GM19351 (cell line): ENCODE data around the gene YKT6.

Experiments
- ATAC-seq: cut with Tn5 transposase; IDR thresholded peaks from one replicate; pipeline ENCODE4 v1.9.1; 2021; ENCODE audit warnings: mild to moderate bottlenecking, moderate library complexity; ENCODE audit not compliant: unreplicated experiment

The YKT6 gene

DNA sequence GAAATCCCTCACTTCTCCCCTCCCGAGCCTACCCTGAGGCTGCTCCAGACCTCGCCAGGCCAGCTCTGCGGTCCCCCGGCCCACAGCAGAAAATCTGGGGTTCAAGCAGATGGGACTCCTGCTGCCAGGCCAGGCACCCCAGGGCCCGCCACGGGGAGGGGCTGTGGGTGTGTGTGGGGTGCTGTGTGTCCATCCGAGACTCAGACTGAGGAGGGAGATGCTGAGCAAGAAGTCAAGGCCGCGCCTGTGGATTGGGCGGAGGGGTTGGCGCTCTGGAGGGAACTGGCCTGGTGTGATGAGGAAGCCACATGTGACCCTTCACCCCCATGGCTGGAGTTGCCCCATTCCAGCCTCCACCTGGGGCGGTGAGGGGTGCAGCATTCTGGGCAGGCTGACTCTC lies 51.1 kb downstream of the YKT6 start:
- ATAC-seq = no peak

DNA sequence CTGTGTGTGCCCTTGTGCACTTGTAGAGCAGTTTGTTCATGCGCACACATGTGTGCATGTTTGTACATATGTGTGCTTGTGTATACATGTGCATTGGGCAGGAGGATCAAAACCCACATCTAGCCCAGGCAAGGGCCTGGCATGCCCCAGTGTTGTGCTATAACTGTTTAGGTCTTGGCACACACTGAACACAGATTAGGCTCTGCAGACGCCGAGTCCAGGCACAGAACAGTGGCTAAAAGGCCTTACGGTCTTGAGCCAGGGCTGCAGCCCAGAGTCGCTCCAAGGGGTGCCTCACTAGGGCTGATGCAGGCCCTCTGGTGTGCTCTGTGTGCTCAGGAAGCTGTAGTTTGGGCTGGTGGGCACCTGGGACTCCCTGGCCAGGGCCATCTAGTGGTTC lies 55.7 kb downstream of the YKT6 start:
- ATAC-seq = no peak

DNA sequence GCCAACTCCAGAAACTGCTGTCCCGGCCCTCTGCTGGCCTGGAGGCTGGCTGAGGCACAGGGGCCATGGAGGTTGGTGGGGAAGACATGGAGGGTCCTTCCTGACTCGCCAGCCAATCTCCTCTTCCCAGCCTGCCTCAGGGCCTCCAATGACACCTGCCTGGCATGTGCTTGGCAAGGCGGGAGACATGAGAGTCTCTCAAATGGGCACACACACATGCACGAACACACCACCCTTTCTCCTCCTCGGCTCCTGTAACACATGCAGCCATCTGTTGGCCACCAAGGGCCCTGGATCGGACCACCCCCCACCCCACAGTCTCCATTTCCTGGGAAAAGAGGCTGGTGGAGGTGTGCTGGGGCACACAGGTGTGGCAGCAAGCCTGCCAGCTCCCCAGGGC lies 56.4 kb downstream of the YKT6 start:
- ATAC-seq = no peak

DNA sequence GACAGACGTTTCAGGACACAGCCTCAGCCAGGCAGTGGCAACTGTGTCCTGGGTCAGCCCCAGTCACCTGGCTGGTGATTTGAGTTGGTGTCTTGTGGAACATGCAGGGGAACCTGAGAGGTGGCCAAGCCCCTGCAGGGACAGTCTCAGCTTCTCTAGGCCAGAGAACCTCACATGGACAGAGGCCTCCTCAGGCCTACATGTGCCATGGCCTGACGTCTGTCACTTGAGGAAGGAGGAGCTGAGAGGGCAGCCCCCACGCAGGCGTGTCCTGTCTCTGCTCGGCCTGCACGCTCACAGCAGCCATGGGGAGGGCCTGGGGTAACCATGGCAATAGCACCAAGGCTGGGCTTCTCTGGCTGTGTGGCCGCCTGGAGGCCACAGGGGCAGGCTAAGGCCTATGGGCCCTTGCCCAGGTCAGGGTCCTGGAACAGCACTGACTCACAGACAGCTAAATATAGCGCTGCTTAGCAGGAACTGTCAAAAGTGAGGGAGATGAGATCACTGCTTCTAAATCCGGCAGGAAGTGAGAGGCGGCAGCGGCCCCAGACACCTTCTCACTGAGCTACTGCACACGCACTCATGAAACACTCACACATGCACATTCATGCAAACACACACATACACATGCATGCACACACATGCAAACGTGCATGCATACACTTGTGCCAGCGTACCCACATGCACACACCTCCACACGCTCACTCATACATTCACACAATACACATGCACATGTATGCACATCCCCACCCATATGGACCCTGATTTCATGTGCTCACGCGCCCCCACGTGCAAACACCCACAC lies 57.0 kb downstream of the YKT6 start:
- ATAC-seq = peak; percentile 92

DNA sequence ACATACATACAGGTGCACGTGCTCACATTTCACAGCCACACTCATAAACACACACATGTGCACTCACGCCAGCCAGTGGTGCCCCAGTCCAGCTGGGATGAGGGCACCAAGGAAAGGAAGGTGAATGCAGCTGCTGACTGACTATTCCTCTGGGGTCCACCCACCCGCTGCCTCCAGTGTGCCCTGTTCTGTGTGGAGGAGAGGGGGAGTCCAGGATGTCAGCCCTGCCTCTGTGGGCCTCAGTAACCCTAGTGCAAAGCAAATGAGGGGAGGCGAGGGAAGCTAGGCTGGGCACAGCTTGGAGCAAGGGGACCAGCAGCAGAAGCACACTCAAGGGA lies 57.6 kb downstream of the YKT6 start:
- ATAC-seq = no peak

DNA sequence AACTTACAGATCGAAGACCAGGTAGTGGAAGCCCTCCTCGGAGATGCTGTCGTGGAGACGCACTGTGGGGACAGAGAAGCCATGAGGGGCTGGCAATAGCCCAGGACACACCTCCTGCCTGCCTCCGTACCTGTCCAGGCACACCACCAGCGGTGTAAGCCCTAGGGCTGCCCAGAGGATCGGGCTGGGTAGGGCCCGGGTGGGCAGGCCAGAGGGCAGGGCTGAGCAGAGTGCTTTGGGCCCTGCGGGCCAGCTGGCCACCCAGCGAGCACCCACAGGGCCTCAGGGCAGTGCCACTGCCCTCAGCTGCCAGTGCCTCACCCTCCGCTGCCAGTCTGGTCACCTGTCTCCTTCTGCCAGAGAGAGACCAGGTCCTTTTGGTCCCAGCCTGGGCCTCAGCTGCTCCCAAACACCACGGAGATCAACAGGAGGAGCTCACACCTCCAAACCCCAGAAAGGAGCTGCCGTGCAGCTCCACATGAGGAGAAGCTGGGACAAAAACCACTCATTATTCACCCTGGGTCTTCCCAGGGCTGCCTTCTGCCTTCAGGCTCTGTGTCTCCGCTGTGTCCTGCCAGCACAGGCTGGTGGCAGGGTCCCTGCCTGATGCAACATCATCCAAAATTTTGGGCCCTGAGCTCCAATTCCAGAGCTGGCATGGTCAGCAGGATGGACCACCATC lies 58.2 kb downstream of the YKT6 start:
- no peak for ATAC-seq

DNA sequence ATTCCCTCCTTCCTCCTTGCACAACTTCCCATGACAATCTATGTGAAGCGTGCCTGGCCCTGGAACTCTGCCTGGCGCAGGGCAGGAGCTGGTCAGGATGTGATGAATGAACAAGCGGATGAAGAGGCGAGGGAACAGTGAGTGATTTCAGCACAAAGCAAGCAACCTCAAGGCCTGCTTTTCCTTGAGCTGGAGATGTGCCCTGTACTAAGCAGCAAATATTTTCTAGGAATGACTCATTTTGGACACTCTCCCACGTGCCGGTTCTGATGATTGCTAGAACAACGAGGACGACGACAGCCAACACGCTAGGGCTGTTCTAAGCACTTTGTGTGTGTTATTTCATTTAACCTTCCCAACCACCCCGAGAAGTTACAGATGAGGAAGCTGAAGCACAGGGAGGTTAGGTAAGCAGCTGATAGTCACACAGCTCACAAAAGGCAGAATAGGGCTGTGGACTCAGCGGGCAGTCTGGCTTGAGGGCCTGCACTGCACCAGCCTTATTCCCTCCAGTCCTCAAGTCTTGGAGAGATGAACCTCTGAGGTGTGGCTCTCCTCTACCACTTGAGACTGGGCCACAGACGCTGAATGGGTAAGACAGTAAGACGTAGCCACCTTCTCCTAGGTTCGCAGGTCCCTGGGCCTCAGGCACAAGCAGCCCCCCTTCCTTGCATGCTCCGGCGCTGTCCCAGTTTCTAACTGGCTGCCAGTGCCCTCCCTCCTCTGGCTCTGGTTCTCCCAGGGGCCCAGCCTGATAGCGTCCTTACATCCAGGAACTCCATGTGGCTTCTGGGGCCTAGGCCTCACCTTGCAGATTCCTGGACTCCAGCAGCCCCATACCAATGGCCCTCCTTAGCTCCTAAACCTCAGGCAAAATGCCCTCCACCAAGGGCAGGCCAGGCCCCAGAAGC lies 59.0 kb downstream of the YKT6 start:
- ATAC-seq = no peak

DNA sequence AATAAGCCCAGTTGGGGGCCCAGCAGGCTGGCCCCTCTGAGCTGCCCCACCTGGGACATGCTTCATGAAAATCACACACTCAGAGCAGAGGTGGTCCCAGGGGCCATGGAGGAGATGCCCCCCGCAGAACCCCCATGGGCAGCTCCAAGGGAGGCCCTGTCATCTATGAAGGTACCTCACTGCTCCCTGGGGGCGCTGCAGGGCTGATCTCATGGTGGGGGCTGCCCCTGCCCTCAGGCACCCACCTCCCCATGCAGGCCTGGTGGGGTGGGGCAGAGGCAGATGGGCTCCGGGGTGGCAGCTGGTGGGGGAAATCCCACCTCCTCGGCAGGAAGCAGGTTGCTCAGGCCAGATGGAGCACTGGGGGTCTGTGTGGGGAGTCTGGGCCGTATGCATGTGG lies 60.5 kb downstream of the YKT6 start:
- ATAC-seq = no peak

DNA sequence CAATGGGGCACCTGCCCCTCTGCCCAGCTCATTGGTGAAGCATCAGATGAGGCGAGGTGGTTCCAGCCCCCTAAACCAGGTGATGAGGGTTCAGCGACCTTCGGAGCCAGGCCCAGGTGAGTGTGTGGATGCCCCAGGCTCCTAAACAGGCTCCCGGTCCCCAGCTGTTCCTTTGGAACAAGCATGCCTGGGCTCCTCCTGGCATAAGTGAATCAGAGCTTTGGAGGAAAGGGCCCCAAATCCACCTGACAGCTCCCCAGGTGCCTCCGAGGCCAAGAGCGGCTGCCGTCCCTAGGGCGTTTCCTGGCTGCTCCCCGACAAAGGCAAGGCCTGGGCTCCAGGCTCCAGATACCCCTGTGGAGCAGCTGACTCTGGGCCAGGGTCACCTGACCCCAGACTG lies 61.3 kb downstream of the YKT6 start:
- ATAC-seq = no peak

DNA sequence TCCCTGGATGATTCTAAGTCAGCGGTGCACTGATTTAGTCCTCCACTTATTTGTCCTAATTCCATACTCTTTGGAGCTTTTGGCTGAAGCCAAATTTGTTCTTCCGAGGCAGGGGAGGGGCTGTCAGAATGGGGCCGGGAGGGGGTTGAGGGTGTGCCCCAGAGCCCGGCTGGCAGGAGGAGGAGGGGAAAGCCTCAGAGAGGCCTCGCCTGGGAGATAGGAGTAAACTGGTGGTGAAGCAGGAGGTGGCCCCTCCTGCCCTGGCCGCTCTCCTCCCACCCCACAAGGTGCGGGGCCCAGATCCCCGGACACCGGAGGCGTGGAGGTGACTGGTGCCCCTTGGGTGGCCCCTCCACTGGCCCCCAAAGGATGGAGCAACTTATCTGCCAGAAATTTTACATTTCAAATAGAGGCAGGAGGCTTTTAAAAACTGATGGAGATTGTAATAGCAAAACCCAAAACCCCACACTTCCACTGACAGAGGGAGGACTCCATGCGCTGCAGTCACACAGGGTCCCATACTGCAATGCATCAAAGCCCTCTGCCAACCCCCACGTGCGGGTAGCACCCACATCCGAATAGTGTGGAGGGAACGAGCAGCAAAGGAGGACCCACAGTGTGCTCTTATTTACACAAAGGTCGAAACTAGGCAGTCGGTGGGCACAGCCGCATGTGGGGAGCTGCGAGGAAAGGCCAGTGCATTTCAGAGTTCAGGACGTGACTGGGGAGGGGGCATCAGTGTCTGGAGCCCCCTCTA lies 62.7 kb downstream of the YKT6 start:
- no peak for ATAC-seq
